ENCODE data around the gene CHRM1. TPM values are rescaled to one million over a fixed set of nuclear protein-coding genes. Genes with fewer than 3 reads are reported as not detected.

CHRM1 gene
- total RNA-seq (not detected), polyA plus RNA-seq (not detected)
- long read RNA-seq, donor 1: 0 reads
- long read RNA-seq, donor 2: 0 reads

DNA sequence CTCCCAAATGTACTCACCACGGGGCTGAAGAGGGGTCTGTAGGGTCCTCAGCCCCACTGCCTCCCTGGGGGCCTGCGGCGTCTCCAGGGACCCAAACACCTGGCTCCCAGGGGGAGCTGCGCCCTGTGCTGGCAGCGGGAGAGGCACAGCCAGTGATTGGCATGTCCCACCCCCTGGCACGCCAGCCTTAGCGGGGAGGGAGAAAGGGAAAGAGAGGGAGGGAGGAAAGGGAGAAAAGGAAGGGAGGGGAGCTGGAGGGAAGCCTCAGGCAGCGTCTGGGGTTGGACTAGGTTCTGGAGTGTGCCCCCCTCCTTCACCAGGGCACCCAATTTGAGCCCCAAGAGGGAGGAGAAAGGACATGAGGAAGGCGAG, at the start of gene CHRM1:
Gene CHRM1 (minus strand): TSS at position 163 of the 372 bp plus-strand sequence. CDS start 10,263 bp downstream, outside the sequence.
- 10 to 12% methylated on average over 9 of the region's 9 CpGs for WGBS, 2 donors
- intact Hi-C loops (cut with DNase I): no loop called here
- no peak within 1 kb of the TSS for H3K27ac ChIP-seq (ENCODE audit: low read depth in 1 of 2, low read length in 2 of 2)
- H3K36me3 ChIP-seq (ENCODE audit: control insufficient read depth in 1 of 2, insufficient read depth in 2 of 2, low read length in 1 of 2): no peaks in the 10 kb centered on the region
- DNase-seq (peak in 1 of 2 donors; percentile 76), ATAC-seq (ENCODE audit: low FRiP score) (no peak)
- no peaks in the 10 kb centered on the region for H3K27me3 ChIP-seq (ENCODE audit: control insufficient read depth in 1 of 2, insufficient read depth in 2 of 2, low read length in 1 of 2)
- no peaks in the 10 kb centered on the region for H3K4me1 ChIP-seq (ENCODE audit: control insufficient read depth in 1 of 2, insufficient read depth in 2 of 2, low read length in 2 of 2)
- no peaks in the 10 kb centered on the region for H3K9me3 ChIP-seq (ENCODE audit: control insufficient read depth, low read length)
- H3K4me3 ChIP-seq (ENCODE audit: low read length in 2 of 2): no peak within 1 kb of the TSS

DNA sequence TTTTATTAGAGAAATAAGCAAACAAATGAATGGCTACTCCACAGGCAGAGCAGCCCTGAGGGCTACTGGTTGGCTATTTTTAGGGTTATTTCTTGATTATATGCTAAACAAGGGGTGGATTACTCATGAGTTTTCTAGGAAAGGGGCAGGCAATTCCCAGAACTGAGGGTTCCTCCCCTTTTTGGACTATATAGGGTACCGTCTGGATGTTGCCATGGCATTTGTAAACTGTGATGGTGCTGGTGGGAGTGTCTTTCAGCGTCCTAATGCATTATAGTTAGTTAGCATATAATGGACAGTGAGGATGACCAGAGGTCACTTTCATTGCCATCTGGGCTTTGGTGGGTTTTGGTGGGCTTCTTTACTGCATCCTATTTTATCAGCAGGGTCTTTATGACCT, 44.4 kb upstream of the CHRM1 start:
- Histone ChIP-seq H3K27ac (ENCODE audit: low read depth in 1 of 2, low read length in 2 of 2) (no peak overlapping the region), H3K9me3 (ENCODE audit: control insufficient read depth, low read length) (peaks cover 4% of the 10 kb centered on the region), H3K4me3 (ENCODE audit: low read length in 2 of 2) (no peak overlapping the region), H3K36me3 (ENCODE audit: control insufficient read depth in 1 of 2, insufficient read depth in 2 of 2, low read length in 1 of 2) (no peaks in the 10 kb centered on the region), H3K27me3 (ENCODE audit: control insufficient read depth in 1 of 2, insufficient read depth in 2 of 2, low read length in 1 of 2) (peaks cover 0 to 2% of the 10 kb centered on the region in 2 donors), H3K4me1 (ENCODE audit: control insufficient read depth in 1 of 2, insufficient read depth in 2 of 2, low read length in 2 of 2) (no peaks in the 10 kb centered on the region)
- no peak for ATAC-seq (ENCODE audit: low FRiP score)
- intact Hi-C loops (cut with DNase I): no loop called here
- DNase-seq: no peak
- WGBS, 2 donors: 38 to 42% methylated on average over 2 of the region's 2 CpGs

DNA sequence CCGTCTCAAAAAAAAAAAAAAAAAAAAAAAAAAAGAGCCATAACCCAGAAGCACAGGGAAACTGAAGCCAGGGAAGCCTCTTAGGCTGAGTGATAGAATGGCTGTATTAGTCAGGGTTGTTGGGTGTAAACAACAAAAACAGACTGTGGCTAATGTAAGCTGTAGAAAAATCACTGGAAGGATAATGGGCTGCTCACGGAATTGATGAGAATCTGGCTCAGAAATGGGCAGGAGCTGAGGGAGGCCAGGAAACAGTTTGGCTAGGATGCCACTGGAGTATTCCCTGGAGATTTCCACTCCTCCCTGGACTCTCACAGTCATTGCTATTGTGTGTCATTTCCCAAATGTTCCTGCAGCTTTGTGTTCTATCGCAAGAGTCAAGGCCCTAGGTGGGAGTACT, 41.2 kb upstream of the CHRM1 start:
- Histone ChIP-seq H3K27ac (ENCODE audit: low read depth in 1 of 2, low read length in 2 of 2) (no peak overlapping the region), H3K36me3 (ENCODE audit: control insufficient read depth in 1 of 2, insufficient read depth in 2 of 2, low read length in 1 of 2) (no peaks in the 10 kb centered on the region), H3K4me1 (ENCODE audit: control insufficient read depth in 1 of 2, insufficient read depth in 2 of 2, low read length in 2 of 2) (no peaks in the 10 kb centered on the region), H3K27me3 (ENCODE audit: control insufficient read depth in 1 of 2, insufficient read depth in 2 of 2, low read length in 1 of 2) (peaks cover 0 to 2% of the 10 kb centered on the region in 2 donors), H3K9me3 (ENCODE audit: control insufficient read depth, low read length) (peaks cover 4% of the 10 kb centered on the region), H3K4me3 (ENCODE audit: low read length in 2 of 2) (no peak overlapping the region)
- WGBS, 2 donors: 66 to 78% methylated on average over 3 of the region's 3 CpGs
- intact Hi-C loops (cut with DNase I): no loop called here
- no peak for ATAC-seq (ENCODE audit: low FRiP score)
- DNase-seq: no peak

DNA sequence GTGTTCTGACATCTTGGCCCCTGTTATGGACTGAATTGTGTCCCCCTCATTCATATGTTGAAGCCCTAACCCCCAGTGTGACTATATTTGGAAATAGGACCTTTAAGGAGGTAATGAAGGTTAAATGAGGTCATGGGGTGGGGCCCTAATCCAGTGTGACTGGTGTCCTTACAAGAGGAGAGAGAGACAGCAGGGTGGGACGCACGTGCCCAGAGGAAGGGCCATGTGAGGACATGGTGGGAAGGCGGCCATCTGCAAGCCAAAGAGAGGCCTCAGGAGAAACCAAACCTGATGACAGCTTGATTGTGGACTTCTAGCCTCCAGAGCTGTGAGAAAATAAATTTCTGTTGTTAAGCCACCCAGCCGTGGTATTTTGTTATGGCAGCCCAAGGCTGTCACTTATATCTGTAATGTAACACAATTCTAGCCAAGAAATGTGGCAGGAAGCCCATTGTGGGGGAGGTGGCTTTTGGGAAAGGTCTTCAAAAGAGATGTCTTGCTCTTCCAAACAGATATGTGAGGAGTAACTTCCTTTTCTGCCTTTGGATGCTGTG, 39.9 kb upstream of the CHRM1 start:
- ATAC-seq (ENCODE audit: low FRiP score) (no peak), DNase-seq (no peak)
- no peak overlapping the region for H3K27ac ChIP-seq (ENCODE audit: low read depth in 1 of 2, low read length in 2 of 2)
- intact Hi-C loops (cut with DNase I): no loop called here
- H3K9me3 ChIP-seq (ENCODE audit: control insufficient read depth, low read length): peaks cover 2% of the 10 kb centered on the region
- no peaks in the 10 kb centered on the region for H3K36me3 ChIP-seq (ENCODE audit: control insufficient read depth in 1 of 2, insufficient read depth in 2 of 2, low read length in 1 of 2)
- 67 to 71% methylated on average over 4 of the region's 4 CpGs for WGBS, 2 donors
- no peak overlapping the region for H3K4me3 ChIP-seq (ENCODE audit: low read length in 2 of 2)
- peaks cover 0 to 3% of the 10 kb centered on the region in 2 donors for H3K27me3 ChIP-seq (ENCODE audit: control insufficient read depth in 1 of 2, insufficient read depth in 2 of 2, low read length in 1 of 2)
- no peaks in the 10 kb centered on the region for H3K4me1 ChIP-seq (ENCODE audit: control insufficient read depth in 1 of 2, insufficient read depth in 2 of 2, low read length in 2 of 2)

DNA sequence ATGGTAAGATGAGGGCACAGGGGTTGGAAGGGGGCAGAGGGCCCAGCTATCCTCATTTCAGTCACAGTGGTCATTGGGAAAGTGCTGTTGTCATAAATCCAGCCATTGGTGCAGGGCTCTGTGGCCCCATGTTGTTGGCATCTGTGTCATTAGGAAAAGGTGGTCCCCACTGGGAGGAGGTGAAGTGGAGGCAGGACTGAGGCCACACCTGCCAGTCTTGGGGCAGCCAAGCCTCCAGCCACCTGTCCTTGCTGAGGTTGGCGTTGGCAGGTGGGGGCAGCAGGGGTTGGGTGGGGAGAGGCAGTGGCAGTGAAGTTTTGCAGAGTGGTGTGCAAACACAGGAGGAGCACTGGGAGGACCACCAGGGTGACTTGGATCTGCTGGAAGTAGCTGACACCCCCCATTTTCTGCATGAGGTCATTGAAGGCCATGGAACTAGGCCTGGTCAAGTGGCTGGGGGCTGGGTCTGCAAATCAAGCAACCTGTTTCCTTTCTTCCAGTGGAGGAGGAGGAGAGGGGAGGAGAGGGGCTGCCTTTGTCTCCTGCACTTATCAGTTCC, 38.3 kb upstream of the CHRM1 start:
- intact Hi-C loops (cut with DNase I): no loop called here
- 99 to 100% methylated on average over 1 of the region's 1 CpG for WGBS, 2 donors
- Histone ChIP-seq H3K4me3 (ENCODE audit: low read length in 2 of 2) (no peak overlapping the region), H3K9me3 (ENCODE audit: control insufficient read depth, low read length) (peaks cover 2% of the 10 kb centered on the region), H3K36me3 (ENCODE audit: control insufficient read depth in 1 of 2, insufficient read depth in 2 of 2, low read length in 1 of 2) (no peaks in the 10 kb centered on the region), H3K4me1 (ENCODE audit: control insufficient read depth in 1 of 2, insufficient read depth in 2 of 2, low read length in 2 of 2) (no peaks in the 10 kb centered on the region), H3K27me3 (ENCODE audit: control insufficient read depth in 1 of 2, insufficient read depth in 2 of 2, low read length in 1 of 2) (peaks cover 0 to 2% of the 10 kb centered on the region in 2 donors), H3K27ac (ENCODE audit: low read depth in 1 of 2, low read length in 2 of 2) (no peak overlapping the region)
- DNase-seq (no peak), ATAC-seq (ENCODE audit: low FRiP score) (no peak)

GRCh38 chr11:62958547-62959421, 37.6 kb upstream of the CHRM1 start:
- DNase-seq (no peak), ATAC-seq (ENCODE audit: low FRiP score) (no peak)
- intact Hi-C loops (cut with DNase I): no loop called here
- H3K4me3 ChIP-seq (ENCODE audit: low read length in 2 of 2): no peak overlapping the region
- WGBS, 2 donors: 37 to 39% methylated on average over 11 of the region's 11 CpGs
- no peaks in the 10 kb centered on the region for H3K36me3 ChIP-seq (ENCODE audit: control insufficient read depth in 1 of 2, insufficient read depth in 2 of 2, low read length in 1 of 2)
- H3K27me3 ChIP-seq (ENCODE audit: control insufficient read depth in 1 of 2, insufficient read depth in 2 of 2, low read length in 1 of 2): peaks cover 0 to 2% of the 10 kb centered on the region in 2 donors
- no peak overlapping the region for H3K27ac ChIP-seq (ENCODE audit: low read depth in 1 of 2, low read length in 2 of 2)
- no peaks in the 10 kb centered on the region for H3K4me1 ChIP-seq (ENCODE audit: control insufficient read depth in 1 of 2, insufficient read depth in 2 of 2, low read length in 2 of 2)
- peaks cover 2% of the 10 kb centered on the region for H3K9me3 ChIP-seq (ENCODE audit: control insufficient read depth, low read length)

- Histone ChIP-seq H3K36me3 (ENCODE audit: control insufficient read depth in 1 of 2, insufficient read depth in 2 of 2, low read length in 1 of 2) (no peaks in the 10 kb centered on the region), H3K27ac (ENCODE audit: low read depth in 1 of 2, low read length in 2 of 2) (no peak overlapping the region), H3K4me1 (ENCODE audit: control insufficient read depth in 1 of 2, insufficient read depth in 2 of 2, low read length in 2 of 2) (no peaks in the 10 kb centered on the region), H3K4me3 (ENCODE audit: low read length in 2 of 2) (no peak overlapping the region), H3K9me3 (ENCODE audit: control insufficient read depth, low read length) (no peaks in the 10 kb centered on the region), H3K27me3 (ENCODE audit: control insufficient read depth in 1 of 2, insufficient read depth in 2 of 2, low read length in 1 of 2) (peaks cover 0 to 2% of the 10 kb centered on the region in 2 donors)
- intact Hi-C loops (cut with DNase I): no loop called here
- no peak for ATAC-seq (ENCODE audit: low FRiP score)
- no peak for DNase-seq
- WGBS, 2 donors: 94 to 95% methylated on average over 2 of the region's 2 CpGs
Observed at GRCh38 chr11:62957147-62957546, 36.0 kb upstream of the CHRM1 start.

GRCh38 chr11:62954478-62954877, 33.3 kb upstream of the CHRM1 start:
- DNase-seq: no peak
- intact Hi-C loops (cut with DNase I): no loop called here
- WGBS, 2 donors: 63 to 71% methylated on average over 5 of the region's 5 CpGs

More at GRCh38 chr11:62954478-62954877, 33.3 kb upstream of the CHRM1 start:
- Histone ChIP-seq H3K36me3 (ENCODE audit: control insufficient read depth in 1 of 2, insufficient read depth in 2 of 2, low read length in 1 of 2) (no peaks in the 10 kb centered on the region), H3K9me3 (ENCODE audit: control insufficient read depth, low read length) (no peaks in the 10 kb centered on the region), H3K4me3 (ENCODE audit: low read length in 2 of 2) (no peak overlapping the region), H3K4me1 (ENCODE audit: control insufficient read depth in 1 of 2, insufficient read depth in 2 of 2, low read length in 2 of 2) (no peaks in the 10 kb centered on the region), H3K27ac (ENCODE audit: low read depth in 1 of 2, low read length in 2 of 2) (no peak overlapping the region), H3K27me3 (ENCODE audit: control insufficient read depth in 1 of 2, insufficient read depth in 2 of 2, low read length in 1 of 2) (peaks cover 0 to 2% of the 10 kb centered on the region in 2 donors)
- no peak for ATAC-seq (ENCODE audit: low FRiP score)

Measured in aorta (tissue), 5 donors.